SK-N-MC (cell line): ENCODE results near the gene C15orf61.

Source experiments
- EZH2 ChIP-seq: fragments of 200-600 bp; sonication (generic); IDR thresholded peaks from one replicate; pipeline ENCODE4 v1.6.1; 2017; ENCODE audit warnings: antibody characterized with exemption
- POLR2AphosphoS5 ChIP-seq: IDR thresholded peaks from 2 replicates; pipeline ENCODE4 v1.6.1; 2012; ENCODE audit warnings: mild to moderate bottlenecking, low read depth, low read length, borderline replicate concordance

GRCh38 chr15:67509918-67510317 lies 11.0 kb upstream of the C15orf61 start:
- no peak for TF ChIP-seq EZH2
- no peak for TF ChIP-seq POLR2AphosphoS5
